H9 (cell line): ENCODE results near the gene DCAF12. TPM values are rescaled to one million over a fixed set of nuclear protein-coding genes. Genes with fewer than 3 reads are reported as not detected.
A peak's percentile ranks its signal among the peaks of the same experiment; 100 is the strongest.

Experiments used
- DNase-seq: peaks from one replicate; pipeline ENCODE4 v3.0.0-alpha.2; 2017
- H2AFZ ChIP-seq: one replicate; pipeline ENCODE4 v1.6.1; 2013; ENCODE audit warnings: mild to moderate bottlenecking, low read length, control low read depth, moderate library complexity
- H2AK5ac ChIP-seq: 2 replicates; pipeline ENCODE4 v1.6.1; 2013; ENCODE audit warnings: low read length, control low read depth, mixed read lengths; ENCODE audit not compliant: insufficient read length
- H2BK120ac ChIP-seq: one replicate; pipeline ENCODE4 v1.6.1; 2013; ENCODE audit warnings: low read depth, mild to moderate bottlenecking, low read length, control low read depth, inconsistent platforms; ENCODE audit not compliant: poor library complexity, severe bottlenecking
- H2BK12ac ChIP-seq: 2 replicates; pipeline ENCODE4 v1.6.1; 2013; ENCODE audit warnings: low read length, control low read depth, mixed read lengths, low read depth; ENCODE audit not compliant: insufficient read length
- H2BK15ac ChIP-seq: 2 replicates; pipeline ENCODE4 v1.6.1; 2013; ENCODE audit warnings: low read depth, low read length, control low read depth
- H2BK20ac ChIP-seq: one replicate; pipeline ENCODE4 v1.6.1; 2013; ENCODE audit warnings: low read depth, mild to moderate bottlenecking, low read length, control low read depth, inconsistent platforms; ENCODE audit not compliant: poor library complexity, severe bottlenecking
- H2BK5ac ChIP-seq: 2 replicates; pipeline ENCODE4 v1.6.1; 2013; ENCODE audit warnings: low read length, control low read depth, mixed read lengths; ENCODE audit not compliant: insufficient read length
- H3K14ac ChIP-seq: 2 replicates; pipeline ENCODE4 v1.6.1; 2013; ENCODE audit warnings: low read length, control low read depth; ENCODE audit not compliant: insufficient read depth
- H3K18ac ChIP-seq: 2 replicates; pipeline ENCODE4 v1.6.1; 2013; ENCODE audit warnings: low read depth, mild to moderate bottlenecking, mixed read lengths, low read length, control low read depth; ENCODE audit not compliant: insufficient read length
- H3K23ac ChIP-seq: 2 replicates; pipeline ENCODE4 v1.6.1; 2013; ENCODE audit warnings: low read length, control low read depth, mixed read lengths, low read depth; ENCODE audit not compliant: insufficient read length
- H3K23me2 ChIP-seq: 2 replicates; pipeline ENCODE4 v1.6.1; 2013; ENCODE audit warnings: low read depth, mild to moderate bottlenecking, mixed read lengths, low read length, control low read depth; ENCODE audit not compliant: insufficient read length, poor library complexity, severe bottlenecking
- H3K27ac ChIP-seq: 2 replicates; pipeline ENCODE4 v1.5.1; 2013; ENCODE audit warnings: low read length, control low read depth, mixed read lengths, low read depth; ENCODE audit not compliant: insufficient read length
- H3K27me3 ChIP-seq: 2 replicates; pipeline ENCODE4 v1.6.1; 2013; ENCODE audit warnings: low read length, control low read depth, inconsistent platforms; ENCODE audit not compliant: insufficient read depth
- H3K4ac ChIP-seq: 2 replicates; pipeline ENCODE4 v1.6.1; 2013; ENCODE audit warnings: low read depth, mild to moderate bottlenecking, control low read depth, inconsistent platforms, low read length, moderate library complexity
- H3K4me1 ChIP-seq: 2 replicates; pipeline ENCODE4 v1.6.1; 2013; ENCODE audit warnings: low read length, control low read depth, inconsistent platforms; ENCODE audit not compliant: insufficient read depth
- H3K4me2 ChIP-seq: 2 replicates; pipeline ENCODE4 v1.6.1; 2013; ENCODE audit warnings: low read length, control low read depth, mixed read lengths; ENCODE audit not compliant: insufficient read length, insufficient read depth
- H3K56ac ChIP-seq: 2 replicates; pipeline ENCODE4 v1.6.1; 2013; ENCODE audit warnings: low read depth, mild to moderate bottlenecking, mixed read lengths, low read length, control low read depth; ENCODE audit not compliant: insufficient read length
- H3K79me1 ChIP-seq: 2 replicates; pipeline ENCODE4 v1.6.1; 2013; ENCODE audit warnings: low read depth, mild to moderate bottlenecking, moderate library complexity, low read length, control low read depth, inconsistent platforms; ENCODE audit not compliant: insufficient read depth, poor library complexity, severe bottlenecking
- H3K79me2 ChIP-seq: 2 replicates; pipeline ENCODE4 v1.6.1; 2013; ENCODE audit warnings: low read length, control low read depth, inconsistent platforms; ENCODE audit not compliant: insufficient read depth
- H3K9ac ChIP-seq: 2 replicates; pipeline ENCODE4 v1.6.1; 2013; ENCODE audit warnings: low read length, control low read depth, mixed read lengths; ENCODE audit not compliant: insufficient read length; ENCODE audit errors: extremely low read depth
- H3K9me3 ChIP-seq: one replicate; pipeline ENCODE4 v1.6.1; 2013; ENCODE audit warnings: low read depth, low read length, inconsistent platforms; ENCODE audit not compliant: control insufficient read depth
- H3T11ph ChIP-seq: one replicate; pipeline ENCODE4 v1.6.1; 2013; ENCODE audit warnings: mild to moderate bottlenecking, low read length, control low read depth, inconsistent platforms
- H4K20me1 ChIP-seq: one replicate; pipeline ENCODE4 v1.6.1; 2013; ENCODE audit not compliant: control insufficient read depth, insufficient read length, insufficient read depth
- H4K5ac ChIP-seq: 2 replicates; pipeline ENCODE4 v1.6.1; 2013; ENCODE audit warnings: low read depth, mild to moderate bottlenecking, mixed read lengths, low read length, control low read depth; ENCODE audit not compliant: insufficient read length
- H4K8ac ChIP-seq: replicated peaks from 2 replicates; pipeline ENCODE4 v1.6.1; 2013; ENCODE audit warnings: low read length, control low read depth, mixed read lengths, low read depth; ENCODE audit not compliant: insufficient read length
- H4K91ac ChIP-seq: 2 replicates; pipeline ENCODE4 v1.6.1; 2013; ENCODE audit warnings: low read depth, mild to moderate bottlenecking, moderate library complexity, mixed read lengths, low read length, control low read depth; ENCODE audit not compliant: insufficient read length
- H3K27ac Mint-ChIP-seq, 3 experiments: 2 replicates in 2 of 3; 3 replicates in 1 of 3; pipeline ENCODE4 v1.8.0; 2020 to 2021; ENCODE audit warnings: mixed read lengths in 3 of 3, mild to moderate bottlenecking in 1 of 3, moderate library complexity in 1 of 3
- H3K27me3 Mint-ChIP-seq: 2 replicates; pipeline ENCODE4 v1.8.0; 2021; ENCODE audit warnings: low read depth, mild to moderate bottlenecking, moderate library complexity, mixed read lengths
- H3K36me3 Mint-ChIP-seq, 3 experiments: 2 replicates in 2 of 3; 3 replicates in 1 of 3; pipeline ENCODE4 v1.8.0; 2020 to 2021; ENCODE audit warnings: low read depth in 3 of 3, mixed read lengths in 3 of 3; ENCODE audit not compliant: insufficient read depth in 1 of 3
- H3K4me1 Mint-ChIP-seq, 2 experiments: 2 replicates each; pipeline ENCODE4 v1.8.0; 2020; ENCODE audit warnings: mixed read lengths in 2 of 2
- H3K4me3 Mint-ChIP-seq, 2 experiments: 2 replicates in 1 of 2; 3 replicates in 1 of 2; pipeline ENCODE4 v1.8.0; 2020 to 2021; ENCODE audit warnings: mild to moderate bottlenecking in 2 of 2, mixed read lengths in 2 of 2, moderate library complexity in 1 of 2
- H3K9me3 Mint-ChIP-seq, 2 experiments: 2 replicates in 1 of 2; 3 replicates in 1 of 2; pipeline ENCODE4 v1.8.0; 2020; ENCODE audit warnings: mild to moderate bottlenecking in 2 of 2, mixed read lengths in 2 of 2, moderate library complexity in 1 of 2
- CTCF ChIP-seq: fragments of 200-600 bp; sonication (generic); conservative IDR thresholded peaks from 3 replicates; pipeline ENCODE4 v1.8.0; 2021; ENCODE audit warnings: antibody characterized with exemption, mild to moderate bottlenecking
- WGBS: extraction: QIAGEN DNeasy Blood & Tissue Kit; methylation state at CpG from one replicate; pipeline ENCODE4 v1.1.7; 2013; ENCODE audit warnings: missing lambda C conversion rate, low lambda C conversion rate, mixed read lengths; ENCODE audit not compliant: insufficient read length; ENCODE audit errors: extremely low coverage; 5-methylcytosine and 5-hydroxymethylcytosine counted together
- total RNA-seq: library from RNA; stranded (reverse); gene quantifications from 2 replicates; pipeline ENCODE4 v1.2.1, GENCODE V29; 2021

Gene DCAF12
- total RNA-seq, 1 experiment from 2014 or later = 33.6 TPM

GRCh38 chr9:34085581-34086500 lies 40.7 kb downstream of the DCAF12 start:
- Histone ChIP-seq H4K20me1 (peaks cover 6% of the 10 kb centered on the region), H3K9ac (no peak overlapping the region), H2BK120ac (no peak overlapping the region), H3K4me1 (no peaks in the 10 kb centered on the region), H3K4me2 (no peak overlapping the region), H2BK5ac (no peak overlapping the region), H3K4ac (no peak overlapping the region), H4K91ac (no peak overlapping the region), H2BK20ac (no peak overlapping the region), H3K9me3 (no peaks in the 10 kb centered on the region), H3K79me2 (no peaks in the 10 kb centered on the region), H4K5ac (no peak overlapping the region), H3K27me3 (no peaks in the 10 kb centered on the region), H3K79me1 (no peaks in the 10 kb centered on the region), H4K8ac (no peak overlapping the region), H3T11ph (no peak overlapping the region), H3K27ac (no peak overlapping the region), H3K56ac (no peak overlapping the region), H3K14ac (no peak overlapping the region), H3K18ac (no peak overlapping the region), H2BK15ac (no peak overlapping the region), H2AK5ac (no peak overlapping the region), H2BK12ac (no peak overlapping the region), H3K23ac (no peak overlapping the region), H2AFZ (no peak overlapping the region), H3K23me2 (no peaks in the 10 kb centered on the region)
- H3K4me3 Mint-ChIP-seq = no peak overlapping the region
- DNase-seq = no peak
- peak overlapping the region in 2 of 3 experiments; percentile 26 to 42; a peak in 2 of 7 replicates for H3K27ac Mint-ChIP-seq
- H3K4me1 Mint-ChIP-seq = no peaks in the 10 kb centered on the region
- no peaks in the 10 kb centered on the region for H3K9me3 Mint-ChIP-seq
- peaks cover 19 to 51% (median 48%) of the 10 kb centered on the region in 3 experiments; a peak in 6 of 7 replicates for H3K36me3 Mint-ChIP-seq
- no CpG with 5 or more reads among the region's 6 CpGs for WGBS
- no peak for TF ChIP-seq CTCF
- H3K27me3 Mint-ChIP-seq = no peaks in the 10 kb centered on the region
